Neural progenitor cell (in vitro differentiated cells): Measurements from ENCODE around the gene TAF9B.

Source experiments
- EZH2 ChIP-seq: fragments of 200-600 bp; sonication (generic); IDR thresholded peaks from 2 replicates; pipeline ENCODE4 v1.6.1; 2017; ENCODE audit warnings: antibody characterized with exemption, mild to moderate bottlenecking, moderate library complexity
- EZH2phosphoT487 ChIP-seq: fragments of 200-600 bp; sonication (generic); IDR thresholded peaks from 2 replicates; pipeline ENCODE4 v1.6.1; 2017; ENCODE audit warnings: antibody characterized with exemption
- TF ChIP-seq, protein P1 (sequence below): fragments of 200-600 bp; sonication (generic); IDR thresholded peaks from 2 replicates; pipeline ENCODE4 v1.5.1; 2017; ENCODE audit warnings: antibody characterized with exemption, mild to moderate bottlenecking

DNA sequence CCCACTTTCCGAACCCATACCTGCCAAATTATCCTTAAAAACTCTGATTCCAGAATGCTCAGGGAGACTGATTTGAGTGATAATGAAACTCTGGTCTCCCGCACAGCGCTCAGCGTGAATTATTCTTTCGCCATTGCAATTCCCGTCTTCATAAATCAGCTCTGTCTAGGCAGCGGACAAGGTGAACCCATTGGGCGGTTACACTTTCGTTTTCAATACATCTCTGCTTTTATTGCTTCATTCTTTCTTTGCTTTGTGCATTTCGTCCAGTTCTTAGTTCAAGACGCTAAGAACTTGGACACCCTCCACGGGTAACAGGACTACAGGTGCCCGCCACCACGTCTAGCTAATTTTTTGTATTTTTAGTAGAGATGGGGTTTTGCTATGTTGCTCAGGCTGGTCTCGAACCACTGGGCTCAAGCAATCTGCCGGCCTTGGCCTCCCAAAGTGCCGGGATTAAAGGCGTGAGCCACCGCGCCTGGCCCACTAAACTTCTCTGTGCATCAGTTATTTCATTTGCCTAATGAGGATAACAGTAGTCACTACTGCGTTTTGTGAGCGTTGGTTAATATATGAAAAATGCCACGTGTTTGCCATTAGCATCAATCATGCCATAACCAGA is 36.3 kb downstream of the TAF9B start:
- TF ChIP-seq, protein P1, sequence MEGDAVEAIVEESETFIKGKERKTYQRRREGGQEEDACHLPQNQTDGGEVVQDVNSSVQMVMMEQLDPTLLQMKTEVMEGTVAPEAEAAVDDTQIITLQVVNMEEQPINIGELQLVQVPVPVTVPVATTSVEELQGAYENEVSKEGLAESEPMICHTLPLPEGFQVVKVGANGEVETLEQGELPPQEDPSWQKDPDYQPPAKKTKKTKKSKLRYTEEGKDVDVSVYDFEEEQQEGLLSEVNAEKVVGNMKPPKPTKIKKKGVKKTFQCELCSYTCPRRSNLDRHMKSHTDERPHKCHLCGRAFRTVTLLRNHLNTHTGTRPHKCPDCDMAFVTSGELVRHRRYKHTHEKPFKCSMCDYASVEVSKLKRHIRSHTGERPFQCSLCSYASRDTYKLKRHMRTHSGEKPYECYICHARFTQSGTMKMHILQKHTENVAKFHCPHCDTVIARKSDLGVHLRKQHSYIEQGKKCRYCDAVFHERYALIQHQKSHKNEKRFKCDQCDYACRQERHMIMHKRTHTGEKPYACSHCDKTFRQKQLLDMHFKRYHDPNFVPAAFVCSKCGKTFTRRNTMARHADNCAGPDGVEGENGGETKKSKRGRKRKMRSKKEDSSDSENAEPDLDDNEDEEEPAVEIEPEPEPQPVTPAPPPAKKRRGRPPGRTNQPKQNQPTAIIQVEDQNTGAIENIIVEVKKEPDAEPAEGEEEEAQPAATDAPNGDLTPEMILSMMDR: no peak
- TF ChIP-seq EZH2 (no peak), EZH2phosphoT487 (no peak)
